GM19025 (cell line): Measurements from ENCODE around the gene ESRRG.

Source experiments
- ATAC-seq: cut with Tn5 transposase; IDR thresholded peaks from one replicate; pipeline ENCODE4 v1.9.1; 2021; ENCODE audit warnings: mild to moderate bottlenecking, low read depth, moderate library complexity; ENCODE audit not compliant: unreplicated experiment

The ESRRG gene

DNA sequence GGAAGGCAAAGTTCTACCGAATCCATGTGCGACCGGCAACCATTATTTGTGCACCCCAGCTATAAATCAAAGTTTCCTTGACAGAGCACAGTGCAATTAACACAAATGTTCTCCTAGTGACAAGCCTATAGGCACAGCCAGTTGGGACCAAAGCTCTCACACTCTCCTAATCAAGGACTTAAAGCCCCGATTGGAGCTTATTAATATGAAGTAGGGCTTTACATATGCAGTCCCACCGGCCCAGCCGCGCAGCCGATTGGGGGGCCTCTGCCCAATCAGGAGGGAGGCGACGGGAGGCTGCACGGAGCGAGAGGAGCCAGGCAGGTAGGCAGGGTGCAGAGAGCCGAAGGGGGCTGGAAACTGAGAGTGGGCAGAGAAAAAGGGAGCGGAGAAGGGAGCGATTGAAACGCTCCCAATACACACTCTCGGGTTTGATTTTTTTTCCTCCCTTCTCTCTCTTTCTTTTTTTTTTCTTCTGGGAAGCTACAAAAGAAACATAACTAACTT is at the start of gene ESRRG:
Gene ESRRG (minus strand): TSS at position 156 of the 507 bp plus-strand sequence. CDS start 130 bp downstream, at position 26.
- ATAC-seq = no peak

DNA sequence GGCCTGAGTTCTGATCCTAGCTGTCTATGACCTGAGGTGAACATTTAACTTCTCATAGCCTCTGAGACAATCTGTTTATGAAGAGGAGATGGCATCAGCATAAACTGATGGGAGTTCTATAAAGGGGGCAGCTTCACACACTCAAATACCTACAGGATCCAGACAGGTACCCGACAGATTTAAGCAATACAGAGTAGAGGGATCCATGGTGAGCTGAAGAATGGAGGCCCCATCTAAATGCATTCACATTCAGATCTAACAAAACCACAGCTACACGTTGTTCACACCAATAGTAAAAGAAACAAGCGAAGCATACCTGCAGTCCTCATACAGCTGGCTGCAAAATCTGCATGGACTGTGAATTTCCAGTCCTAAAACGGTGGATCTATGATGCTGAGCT is 48.7 kb upstream of the ESRRG start:
- ATAC-seq = no peak

DNA sequence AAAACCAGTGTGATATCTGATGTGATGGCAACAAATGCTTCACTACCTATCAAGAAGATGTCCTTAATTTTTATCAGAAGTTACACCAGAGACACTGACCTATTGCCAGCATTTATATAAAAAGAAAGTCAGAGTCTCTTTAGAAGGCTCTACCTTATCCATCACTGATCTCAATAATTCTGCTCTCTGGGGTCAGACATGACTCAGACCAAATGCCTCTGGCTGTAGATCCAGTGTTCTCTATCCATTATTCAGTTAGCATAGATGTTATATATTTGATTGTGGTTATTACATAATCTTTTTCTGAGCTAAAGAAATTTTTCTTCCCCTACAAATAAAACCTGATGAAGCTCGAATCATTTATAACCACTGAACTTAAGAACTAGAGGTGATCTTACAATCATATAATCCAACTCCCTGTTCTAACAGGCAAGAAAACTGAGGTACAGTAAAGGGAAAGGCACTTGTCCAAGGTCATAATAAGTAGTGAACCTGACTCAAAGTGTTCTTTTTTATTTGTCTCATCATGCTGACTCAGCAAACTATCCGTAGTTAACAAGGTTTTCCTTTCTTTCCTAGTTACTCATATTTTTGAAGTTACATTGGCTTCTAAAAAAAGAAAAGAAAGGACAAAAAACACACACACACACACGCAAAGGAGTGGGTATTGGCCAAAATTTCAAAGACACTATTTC is 43.6 kb upstream of the ESRRG start:
- no peak for ATAC-seq

DNA sequence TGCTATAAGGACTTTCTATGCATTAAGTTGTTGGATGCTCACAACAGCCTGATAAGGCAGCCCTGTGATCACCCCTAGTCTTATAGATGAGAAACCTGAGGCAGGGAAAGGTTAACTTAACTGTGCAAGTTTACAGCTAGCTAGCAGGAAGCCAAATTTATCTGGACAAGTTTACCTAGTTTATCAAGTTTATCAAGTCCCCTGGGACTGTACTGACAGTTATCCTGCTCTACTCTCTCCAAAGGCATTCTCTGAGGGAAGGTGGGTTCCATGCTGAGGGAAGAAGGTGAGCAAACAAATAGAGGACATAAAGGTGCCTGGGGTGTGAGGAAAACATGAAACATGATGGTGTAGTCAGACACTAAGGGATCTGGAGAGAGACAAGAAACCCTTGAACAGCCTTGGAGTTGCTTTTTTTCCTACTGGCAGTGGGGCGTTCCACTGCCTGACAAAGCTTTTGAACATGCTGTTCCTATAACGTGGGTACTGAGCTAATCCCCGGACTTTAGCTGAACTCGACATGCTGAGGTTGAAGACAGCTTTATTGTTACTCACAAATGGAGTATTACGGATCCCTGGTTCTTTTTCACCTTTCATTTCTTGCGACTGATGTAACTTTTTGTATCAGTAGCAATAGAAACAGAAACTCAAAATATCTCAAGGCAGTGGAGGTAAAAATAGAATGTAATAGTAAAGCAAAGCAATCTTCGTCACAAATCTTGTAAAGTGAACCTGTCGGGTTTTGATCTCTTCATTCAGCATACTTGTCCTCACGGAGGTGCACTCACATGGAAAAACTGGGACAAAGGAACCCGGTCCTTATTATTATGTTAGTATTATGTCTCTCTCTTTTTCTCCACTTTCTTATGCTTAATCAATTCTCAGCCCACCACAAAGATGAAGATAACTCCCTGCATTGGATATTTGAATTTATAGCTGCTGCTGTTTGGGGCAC is 42.4 kb upstream of the ESRRG start:
- ATAC-seq = no peak

DNA sequence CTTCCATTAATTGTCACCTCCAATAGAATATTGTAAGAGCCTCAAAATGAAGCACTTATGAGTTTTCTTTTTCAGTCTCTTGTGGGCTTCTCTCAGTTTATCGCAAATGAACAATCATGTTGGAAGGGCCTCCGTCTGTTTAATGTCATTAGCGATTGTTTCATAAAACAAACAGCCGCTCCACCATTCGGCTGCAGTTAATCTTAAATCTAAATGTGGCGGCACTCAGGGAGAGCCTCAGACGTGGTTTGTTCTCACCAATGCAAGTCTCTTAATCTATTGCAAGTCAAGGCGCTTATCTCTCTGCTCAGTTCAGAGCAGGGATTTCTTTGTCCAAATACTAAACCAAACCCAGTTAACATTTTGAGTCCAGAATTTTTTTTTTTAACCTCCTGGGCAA is 34.9 kb upstream of the ESRRG start:
- ATAC-seq = no peak

DNA sequence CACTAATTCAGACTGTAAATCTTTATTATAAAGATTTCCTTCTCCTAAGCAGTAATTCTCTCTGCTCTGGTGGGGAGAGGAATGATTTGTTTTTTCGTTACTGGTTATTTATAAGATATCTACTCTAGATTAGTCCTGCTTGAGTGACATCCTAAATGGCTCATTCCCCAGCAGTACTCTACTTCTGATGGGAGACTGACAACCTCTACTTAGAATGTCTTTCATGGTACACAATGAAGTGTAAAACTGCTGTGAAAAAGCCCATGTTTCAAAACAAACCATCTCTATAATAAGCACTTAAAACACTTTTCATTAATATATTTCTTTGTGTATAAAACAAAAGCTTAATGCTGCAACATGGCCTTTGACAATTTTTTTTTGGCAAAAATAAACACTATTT is 33.9 kb upstream of the ESRRG start:
- ATAC-seq = no peak

DNA sequence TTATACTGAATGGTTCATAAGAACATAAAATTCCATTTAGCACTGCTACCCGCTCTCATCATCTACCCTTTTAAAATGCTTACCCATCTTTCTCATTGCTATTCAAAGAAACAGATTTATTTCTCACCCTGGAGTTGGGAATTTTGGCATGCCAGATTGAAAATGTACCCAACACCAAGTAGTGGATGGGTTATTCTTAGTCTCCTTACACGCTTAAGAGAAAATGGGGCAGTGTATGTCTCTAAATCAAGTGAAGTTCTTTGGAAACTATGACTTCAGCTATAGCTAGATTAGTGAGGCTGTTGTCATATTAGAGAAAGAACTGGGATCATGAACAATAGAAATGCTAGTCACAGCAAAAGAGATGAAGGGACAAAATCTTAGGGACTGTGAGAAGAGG is 27.7 kb upstream of the ESRRG start:
- no peak for ATAC-seq

DNA sequence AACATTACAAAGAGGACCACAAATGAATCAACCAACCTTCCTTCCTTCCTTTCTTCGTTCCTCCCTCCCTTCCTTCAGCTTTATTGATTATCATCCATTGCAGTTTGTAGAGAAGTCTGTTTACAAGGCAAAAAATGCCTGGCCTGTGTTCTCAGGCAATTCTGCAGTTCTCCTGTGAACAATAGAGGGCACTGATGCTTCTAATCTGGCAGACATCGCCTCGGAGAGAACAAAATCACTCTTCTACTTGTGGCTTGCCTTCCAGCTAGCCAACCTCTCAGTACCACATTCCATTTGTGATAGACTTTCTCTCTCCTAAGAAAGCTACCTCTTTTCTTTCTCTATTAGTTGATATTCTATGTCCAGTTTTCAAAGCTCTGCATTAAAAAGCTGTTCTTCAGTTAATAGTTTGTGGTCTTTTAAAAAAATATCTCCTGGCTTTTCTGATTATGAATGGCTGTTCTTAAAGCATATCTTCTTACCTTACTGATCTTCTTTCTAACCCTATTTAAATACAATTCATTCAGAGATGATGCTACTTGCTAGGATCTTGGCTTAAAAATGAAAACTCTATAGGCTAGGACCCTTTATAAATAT is 26.9 kb upstream of the ESRRG start:
- no peak for ATAC-seq

DNA sequence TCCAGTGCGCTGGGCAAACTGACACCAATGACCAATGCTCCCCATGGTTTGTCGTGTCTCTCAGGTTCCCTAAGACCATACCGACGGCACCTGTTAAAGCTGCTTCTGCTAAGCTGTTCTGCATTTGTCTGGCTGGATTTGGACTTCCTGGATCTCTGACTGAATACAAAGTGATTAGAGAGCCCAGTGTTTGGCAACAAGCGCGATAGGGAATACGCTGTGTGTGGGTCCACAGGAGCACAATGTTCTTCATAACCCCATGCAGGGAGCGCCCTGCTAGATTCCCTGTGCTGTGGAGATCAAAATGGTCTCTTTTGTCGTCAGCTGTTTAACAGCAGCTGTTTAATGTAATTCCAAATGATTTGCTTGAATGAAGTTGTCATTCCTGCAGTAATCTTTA is 26.0 kb upstream of the ESRRG start:
- no peak for ATAC-seq

DNA sequence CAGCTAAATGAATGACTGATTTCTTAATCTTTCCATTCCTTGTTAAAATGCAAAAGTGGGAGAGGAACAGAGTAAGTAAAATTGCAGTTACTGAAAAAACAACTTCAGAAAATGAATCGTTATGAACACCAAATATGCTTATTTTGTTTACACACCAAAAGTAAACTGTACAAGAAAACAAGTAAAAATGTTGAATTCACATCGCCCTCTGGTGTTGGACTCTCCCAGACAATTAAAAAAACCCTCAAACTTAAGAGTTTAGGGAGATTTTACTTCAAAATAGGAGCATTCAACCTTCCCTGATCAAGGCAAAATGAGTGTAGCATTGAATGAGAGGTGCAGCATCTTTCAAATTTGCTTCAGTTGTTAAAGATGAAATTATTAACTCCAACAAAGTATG is 19.4 kb upstream of the ESRRG start:
- no peak for ATAC-seq

DNA sequence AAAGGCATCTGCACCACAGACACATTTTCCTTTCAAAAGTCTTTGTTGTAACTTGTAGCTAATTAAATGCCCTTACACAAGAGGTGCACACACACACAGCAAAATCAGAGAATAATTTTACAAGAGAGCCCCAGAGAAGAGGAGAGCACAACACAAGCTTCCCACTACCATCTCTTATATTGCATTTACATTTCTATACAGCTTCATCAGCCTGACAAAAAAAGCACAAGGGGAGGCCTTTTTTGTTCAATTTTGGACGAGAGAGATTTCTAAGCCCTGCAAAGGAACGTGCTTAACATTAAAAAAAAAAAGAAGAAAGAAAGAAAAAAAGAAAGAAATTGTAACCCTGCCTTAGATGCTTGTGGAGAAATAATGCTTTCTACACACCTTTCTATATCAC is 17.1 kb upstream of the ESRRG start:
- ATAC-seq = no peak

DNA sequence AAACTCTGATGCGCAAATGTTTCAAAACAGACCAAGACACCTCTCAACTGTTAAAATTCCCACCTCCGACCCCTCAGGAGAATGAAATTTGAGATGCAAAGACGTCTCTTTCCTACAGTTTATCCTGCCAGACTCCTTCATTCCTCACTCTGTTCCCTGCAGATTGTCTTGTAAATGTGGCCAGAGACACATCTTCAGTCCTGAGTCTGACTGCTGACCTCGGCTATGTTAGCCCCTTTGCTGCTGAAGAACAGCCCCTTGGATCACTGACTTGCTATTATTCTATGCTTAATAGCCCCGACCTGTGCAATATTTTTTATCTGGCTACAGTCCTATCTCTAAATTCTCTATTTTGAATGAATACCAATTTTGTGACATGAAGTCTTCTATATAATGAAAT is 16.6 kb upstream of the ESRRG start:
- ATAC-seq = no peak

DNA sequence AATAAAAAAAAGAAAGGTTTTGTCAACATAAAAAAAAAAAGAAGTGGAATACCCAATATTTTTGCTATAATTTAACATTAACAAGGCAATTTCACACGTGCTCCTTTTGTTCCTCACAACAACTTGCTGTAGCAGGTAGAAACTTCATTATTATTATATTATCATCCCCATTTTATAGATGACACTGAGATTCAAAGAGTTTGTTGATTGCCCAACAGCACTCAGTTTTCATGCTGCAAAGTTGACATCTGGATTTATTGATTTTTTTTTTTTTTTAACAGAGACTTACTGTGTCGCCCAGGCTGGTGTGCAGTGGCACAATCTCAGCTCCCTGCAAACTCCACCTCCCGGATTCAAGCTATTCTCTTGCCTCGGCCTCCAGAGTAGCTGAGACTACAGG is 8.9 kb upstream of the ESRRG start:
- ATAC-seq = no peak

DNA sequence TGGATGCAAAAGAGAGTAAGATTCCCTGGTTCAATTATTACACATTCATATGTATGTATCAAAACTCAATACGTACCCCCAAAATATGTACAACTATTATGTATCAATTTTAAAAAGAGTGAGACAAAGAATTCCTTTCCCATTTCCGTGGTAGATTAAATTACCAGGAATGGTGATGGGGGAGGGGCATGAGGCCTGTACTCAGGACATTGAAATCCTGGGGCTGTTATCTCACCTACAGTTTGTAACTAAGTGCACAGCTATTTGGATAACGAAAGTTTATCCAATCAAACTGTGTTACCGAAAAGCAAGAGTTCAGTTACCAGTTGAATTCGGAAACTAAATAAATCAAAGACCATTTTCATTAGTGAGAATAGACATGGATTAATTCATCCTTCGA is 8.3 kb upstream of the ESRRG start:
- no peak for ATAC-seq

DNA sequence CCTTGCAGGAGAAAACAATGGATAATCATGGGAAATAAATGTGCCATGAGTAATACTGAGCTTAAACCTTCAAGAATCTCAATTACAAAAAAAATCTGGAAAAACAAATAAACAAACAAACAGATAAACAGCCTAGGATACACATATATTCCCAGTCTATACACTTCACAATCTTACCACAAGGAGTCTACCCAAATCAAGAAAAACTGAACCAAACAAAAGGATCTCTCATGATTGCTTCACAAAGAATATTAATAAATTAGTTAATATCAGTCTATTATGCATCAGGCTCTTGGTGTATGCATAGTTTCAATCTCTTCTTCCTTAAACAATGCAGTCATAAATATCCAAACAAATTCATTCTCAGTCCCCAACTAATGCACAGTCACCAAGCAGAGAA is 3.2 kb upstream of the ESRRG start:
- ATAC-seq = no peak

- no peak for ATAC-seq
Observed at GRCh38 chr1:216722821-216723220, 408 bp downstream of the ESRRG start.

DNA sequence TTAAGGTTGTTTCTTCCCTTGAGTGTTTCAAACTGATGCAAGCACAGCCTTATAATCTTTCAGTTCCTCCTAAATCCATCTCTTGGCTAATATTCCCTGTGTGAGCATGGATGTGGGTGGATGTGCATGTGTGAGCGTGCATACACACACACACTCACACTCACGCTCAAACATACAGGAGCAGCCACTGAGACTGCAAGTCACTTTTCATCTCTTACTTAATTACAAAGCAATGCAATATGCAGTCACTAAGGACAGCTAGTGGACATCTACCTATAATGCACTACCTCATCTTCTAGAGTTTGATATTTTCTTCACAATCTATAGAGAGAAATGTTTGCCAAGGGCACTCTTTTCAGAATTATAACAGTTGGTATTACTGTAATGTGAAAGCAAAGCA is 1.4 kb downstream of the ESRRG start:
- no peak for ATAC-seq

- ATAC-seq = no peak
Observed at GRCh38 chr1:216721062-216721461, 2.2 kb downstream of the ESRRG start.

DNA sequence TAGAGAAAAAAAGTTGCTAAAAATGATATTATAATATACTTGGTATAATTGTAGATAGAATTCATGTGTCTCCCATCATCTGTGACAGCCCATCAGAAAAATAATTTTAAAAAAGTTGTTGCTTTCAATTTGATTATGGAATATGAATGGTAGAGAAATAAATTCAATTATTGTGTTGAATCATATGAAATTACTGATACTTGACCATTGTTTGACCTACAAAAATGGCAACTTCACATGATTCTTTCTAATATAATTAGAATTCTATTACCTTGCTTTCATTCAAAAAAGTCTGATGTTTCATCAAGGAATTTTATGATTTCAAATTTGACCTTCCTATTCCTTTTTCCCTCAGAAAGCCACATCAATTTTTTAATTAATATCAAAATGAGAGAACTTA is 11.5 kb downstream of the ESRRG start:
- ATAC-seq = no peak

- ATAC-seq = no peak
Observed at GRCh38 chr1:216710598-216711333, 12.5 kb downstream of the ESRRG start.

GRCh38 chr1:216710055-216710454 is 13.2 kb downstream of the ESRRG start:
- ATAC-seq = no peak
